Fibroblast of villous mesenchyme (primary cell): Measurements from ENCODE around the gene EID2B. TPM values are rescaled to one million over a fixed set of nuclear protein-coding genes. Genes with fewer than 3 reads are reported as not detected.

Experiments used
- DNase-seq: peaks from one replicate; pipeline ENCODE4 v3.0.0-alpha.2; 2010; ENCODE audit warnings: low read depth
- H3K4me3 ChIP-seq: 2 replicates; pipeline ENCODE4 v1.5.1; 2011; ENCODE audit warnings: low read depth, mild to moderate bottlenecking, low read length
- CTCF ChIP-seq: IDR thresholded peaks from 2 replicates; pipeline ENCODE4 v1.5.1; 2012; ENCODE audit warnings: low read depth, mild to moderate bottlenecking, low read length; ENCODE audit not compliant: insufficient read depth
- total RNA-seq: library from RNA; depleted of rRNA; stranded (reverse); fragments of >200 nt; gene quantifications from 2 replicates; pipeline ENCODE4 v1.2.3, GENCODE V29; 2012

Gene EID2B
- total RNA-seq, 1 donor, result 4.3 TPM

- no peak for TF ChIP-seq CTCF
- H3K4me3 ChIP-seq, result peak within 1 kb of the TSS; percentile 6
- DNase-seq, result no peak
These were observed 17.7 kb downstream of the EID2B start, which contains the start of gene SELENOV for GRCh38 chr19:39514840-39515550. Gene SELENOV (plus strand): TSS chr19:39515139. CDS start chr19:39515213, 74 bp downstream.

- no peak for DNase-seq
- H3K4me3 ChIP-seq, result no peak overlapping the region
- TF ChIP-seq CTCF, result no peak
These were observed 19.7 kb downstream of the EID2B start for GRCh38 chr19:39512988-39513387.

- H3K4me3 ChIP-seq, result no peak overlapping the region
These were observed 23.4 kb downstream of the EID2B start for GRCh38 chr19:39509233-39509632.

GRCh38 chr19:39508629-39509028 lies 24.0 kb downstream of the EID2B start:
- DNase-seq, result no peak
- no peak for TF ChIP-seq CTCF
- H3K4me3 ChIP-seq, result no peak overlapping the region

More at GRCh38 chr19:39509233-39509632, 23.4 kb downstream of the EID2B start:
- no peak for TF ChIP-seq CTCF
- DNase-seq, result no peak

- no peak for DNase-seq
- no peak for TF ChIP-seq CTCF
- peak overlapping the region; percentile 58 for H3K4me3 ChIP-seq
These were observed 24.8 kb downstream of the EID2B start for GRCh38 chr19:39507715-39508364.

GRCh38 chr19:39506944-39507714 lies 25.5 kb downstream of the EID2B start:
- DNase-seq, result peak; percentile 55
- no peak for TF ChIP-seq CTCF
- H3K4me3 ChIP-seq, result peak overlapping the region; percentile 58
